ENCODE data around the gene RBMS1. TPM values are rescaled to one million over a fixed set of nuclear protein-coding genes. Genes with fewer than 3 reads are reported as not detected.

RBMS1 gene
- total RNA-seq, 1 donor from 2014 or later, result 42.2 TPM

GRCh38 chr2:160390544-160391455 lies 102.8 kb downstream of the RBMS1 start:
- Mint-ChIP-seq H3K4me1 (ENCODE audit: low read depth) (peaks cover 61% of the 10 kb centered on the region), H3K4me3 (ENCODE audit: low read depth) (no peak overlapping the region), H3K27me3 (ENCODE audit: low read depth) (no peaks in the 10 kb centered on the region), H3K27ac (no peak overlapping the region), H3K9me3 (no peaks in the 10 kb centered on the region), H3K36me3 (ENCODE audit: low read depth) (peaks cover 25% of the 10 kb centered on the region)
- intact Hi-C loops (cut with micrococcal nuclease), result loop anchor here (5.0 kb wide), 1 partner anchor 37 kb away; no protein-coding TSS in a partner anchor
- no peak for DNase-seq (ENCODE audit: low spot score)

GRCh38 chr2:160389875-160390274 lies 103.7 kb downstream of the RBMS1 start:
- no peak overlapping the region for H3K4me3 Mint-ChIP-seq (ENCODE audit: low read depth)
- no peaks in the 10 kb centered on the region for H3K27me3 Mint-ChIP-seq (ENCODE audit: low read depth)
- no peak overlapping the region for H3K27ac Mint-ChIP-seq
- intact Hi-C loops (cut with micrococcal nuclease), result loop anchor here (2.0 to 5.0 kb wide), 3 partner anchors 17 to 58 kb away; no protein-coding TSS in a partner anchor
- no peaks in the 10 kb centered on the region for H3K9me3 Mint-ChIP-seq
- peaks cover 22% of the 10 kb centered on the region for H3K36me3 Mint-ChIP-seq (ENCODE audit: low read depth)
- H3K4me1 Mint-ChIP-seq (ENCODE audit: low read depth), result peaks cover 68% of the 10 kb centered on the region
- DNase-seq (ENCODE audit: low spot score), result no peak

DNA sequence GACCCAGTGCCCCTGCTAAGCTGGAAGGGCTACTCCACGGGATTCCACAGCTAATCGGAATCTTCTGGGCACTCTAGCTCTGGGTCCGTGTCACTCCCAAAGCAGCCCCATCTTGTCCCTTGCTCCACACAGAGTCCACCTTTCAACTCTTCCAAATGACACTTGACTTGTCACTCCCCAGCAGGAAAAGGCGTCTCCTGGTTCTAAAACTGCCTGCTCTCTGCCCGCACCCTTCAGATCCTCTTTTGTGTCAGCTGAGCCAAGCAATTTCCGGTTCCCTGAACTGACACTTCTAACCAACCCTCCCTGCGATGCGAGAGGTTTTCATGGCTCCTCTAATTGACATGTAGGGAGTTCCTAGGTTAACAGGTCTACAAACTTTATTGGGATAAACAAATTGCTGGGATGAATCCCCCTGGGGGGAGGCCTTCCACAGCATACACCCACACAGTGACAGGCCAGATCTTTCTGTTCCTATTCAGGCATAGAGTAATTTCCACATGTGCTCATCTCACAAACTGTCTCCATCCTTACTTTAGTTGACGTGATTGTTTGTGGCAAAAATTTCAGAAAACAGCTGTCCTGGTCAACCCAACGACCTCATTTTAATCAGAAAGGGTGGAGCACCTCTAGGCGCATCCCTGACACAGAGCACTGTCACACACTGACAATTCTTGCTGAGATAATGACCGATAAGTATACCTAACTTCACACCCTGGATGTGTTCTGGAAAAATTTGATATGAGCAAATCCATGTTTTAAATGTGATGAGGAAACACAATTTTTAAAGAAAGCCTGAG lies 104.9 kb downstream of the RBMS1 start:
- peaks cover 15% of the 10 kb centered on the region for H3K36me3 Mint-ChIP-seq (ENCODE audit: low read depth)
- H3K4me3 Mint-ChIP-seq (ENCODE audit: low read depth), result peak overlapping the region; percentile 14
- H3K27ac Mint-ChIP-seq, result peak overlapping the region; percentile 23
- peak; percentile 28 for DNase-seq (ENCODE audit: low spot score)
- intact Hi-C loops (cut with micrococcal nuclease), result loop anchor here (2.0 to 5.0 kb wide), 2 partner anchors 18 to 56 kb away; no protein-coding TSS in a partner anchor
- H3K27me3 Mint-ChIP-seq (ENCODE audit: low read depth), result no peaks in the 10 kb centered on the region
- H3K4me1 Mint-ChIP-seq (ENCODE audit: low read depth), result peaks cover 60% of the 10 kb centered on the region
- no peaks in the 10 kb centered on the region for H3K9me3 Mint-ChIP-seq

- peaks cover 15% of the 10 kb centered on the region for H3K36me3 Mint-ChIP-seq (ENCODE audit: low read depth)
- intact Hi-C loops (cut with micrococcal nuclease), result loop anchor here (2.0 to 5.0 kb wide), 2 partner anchors 19 to 55 kb away; no protein-coding TSS in a partner anchor
- H3K27ac Mint-ChIP-seq, result no peak overlapping the region
- H3K4me3 Mint-ChIP-seq (ENCODE audit: low read depth), result no peak overlapping the region
- no peaks in the 10 kb centered on the region for H3K27me3 Mint-ChIP-seq (ENCODE audit: low read depth)
- H3K4me1 Mint-ChIP-seq (ENCODE audit: low read depth), result peaks cover 58% of the 10 kb centered on the region
- no peak for DNase-seq (ENCODE audit: low spot score)
- no peaks in the 10 kb centered on the region for H3K9me3 Mint-ChIP-seq
These were observed 105.9 kb downstream of the RBMS1 start for GRCh38 chr2:160387558-160388262.

- Mint-ChIP-seq H3K4me1 (ENCODE audit: low read depth) (peaks cover 63% of the 10 kb centered on the region), H3K4me3 (ENCODE audit: low read depth) (no peak overlapping the region), H3K27me3 (ENCODE audit: low read depth) (no peaks in the 10 kb centered on the region), H3K36me3 (ENCODE audit: low read depth) (peaks cover 5% of the 10 kb centered on the region), H3K27ac (no peak overlapping the region), H3K9me3 (no peaks in the 10 kb centered on the region)
- no peak for DNase-seq (ENCODE audit: low spot score)
- intact Hi-C loops (cut with micrococcal nuclease), result loop anchor here (5.0 kb wide), 1 partner anchor 52 kb away; no protein-coding TSS in a partner anchor
These were observed 108.8 kb downstream of the RBMS1 start for GRCh38 chr2:160384791-160385190.

DNA sequence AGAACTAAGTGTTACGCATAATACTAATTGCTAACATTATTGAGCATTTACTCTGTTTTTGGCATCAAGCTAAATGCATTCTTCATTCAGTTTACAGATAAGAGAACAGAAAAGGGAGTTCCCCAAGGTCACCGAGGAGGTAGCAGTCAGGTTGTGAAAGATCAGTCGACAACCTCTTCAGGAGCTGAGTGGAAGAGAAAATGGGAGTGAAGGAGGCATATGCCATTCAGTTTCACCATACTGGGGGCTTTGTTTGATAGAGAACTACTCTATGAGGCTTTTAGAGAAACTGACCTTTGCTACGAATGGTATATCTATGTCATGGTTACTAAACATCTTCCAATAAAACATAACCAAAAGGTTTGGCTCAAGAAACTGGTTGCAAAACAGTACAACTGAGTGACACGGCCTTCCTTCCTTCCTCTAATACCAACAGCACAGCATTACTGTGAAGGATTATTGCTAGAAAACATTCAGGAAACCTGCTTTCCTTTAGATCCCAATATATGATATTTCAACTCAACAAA lies 112.1 kb downstream of the RBMS1 start:
- H3K36me3 Mint-ChIP-seq (ENCODE audit: low read depth), result peaks cover 5% of the 10 kb centered on the region
- no peak overlapping the region for H3K27ac Mint-ChIP-seq
- H3K27me3 Mint-ChIP-seq (ENCODE audit: low read depth), result no peaks in the 10 kb centered on the region
- H3K4me3 Mint-ChIP-seq (ENCODE audit: low read depth), result no peak overlapping the region
- peaks cover 39% of the 10 kb centered on the region for H3K4me1 Mint-ChIP-seq (ENCODE audit: low read depth)
- DNase-seq (ENCODE audit: low spot score), result no peak
- intact Hi-C loops (cut with micrococcal nuclease), result no loop called here
- H3K9me3 Mint-ChIP-seq, result no peaks in the 10 kb centered on the region

GRCh38 chr2:160380611-160381010 lies 113.0 kb downstream of the RBMS1 start:
- Mint-ChIP-seq H3K36me3 (ENCODE audit: low read depth) (peaks cover 5% of the 10 kb centered on the region), H3K4me1 (ENCODE audit: low read depth) (peaks cover 43% of the 10 kb centered on the region), H3K9me3 (no peaks in the 10 kb centered on the region), H3K27ac (no peak overlapping the region), H3K27me3 (ENCODE audit: low read depth) (no peaks in the 10 kb centered on the region), H3K4me3 (ENCODE audit: low read depth) (no peak overlapping the region)
- no peak for DNase-seq (ENCODE audit: low spot score)
- intact Hi-C loops (cut with micrococcal nuclease), result no loop called here

DNA sequence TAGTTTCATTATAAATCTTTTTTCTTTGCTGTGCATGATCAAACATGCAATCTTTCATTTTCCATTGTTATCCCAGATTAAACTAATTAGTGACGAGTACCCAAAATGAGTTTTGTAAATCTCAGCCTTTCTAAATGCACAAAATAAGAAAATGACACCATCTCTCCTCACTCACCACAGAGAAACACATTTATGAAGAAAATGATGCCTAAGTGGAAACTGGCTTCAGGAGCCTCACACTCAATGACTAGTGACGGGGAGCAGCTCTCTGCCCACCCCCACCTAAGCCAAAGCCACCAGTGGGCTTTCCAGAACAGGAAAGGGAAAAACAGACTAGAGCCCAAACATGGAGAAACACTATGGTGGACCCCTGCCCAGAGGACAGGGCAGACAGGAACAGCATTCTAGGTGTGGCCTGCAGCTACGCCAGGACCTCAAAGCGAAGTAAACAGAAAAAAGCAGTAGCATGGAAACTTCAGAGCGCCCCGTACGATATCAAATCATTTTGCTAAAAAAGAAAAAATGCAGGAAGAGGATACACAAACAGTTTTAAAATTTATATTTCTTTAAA lies 113.5 kb downstream of the RBMS1 start:
- H3K27ac Mint-ChIP-seq, result no peak overlapping the region

GRCh38 chr2:160379399-160379798 lies 114.2 kb downstream of the RBMS1 start:
- DNase-seq (ENCODE audit: low spot score), result no peak
- Mint-ChIP-seq H3K4me1 (ENCODE audit: low read depth) (peaks cover 39% of the 10 kb centered on the region), H3K9me3 (no peaks in the 10 kb centered on the region), H3K27me3 (ENCODE audit: low read depth) (no peaks in the 10 kb centered on the region), H3K4me3 (ENCODE audit: low read depth) (no peak overlapping the region), H3K27ac (no peak overlapping the region), H3K36me3 (ENCODE audit: low read depth) (peaks cover 5% of the 10 kb centered on the region)
- intact Hi-C loops (cut with micrococcal nuclease), result no loop called here

More for the DNA sequence above, 113.5 kb downstream of the RBMS1 start:
- no peak for DNase-seq (ENCODE audit: low spot score)
- Mint-ChIP-seq H3K4me1 (ENCODE audit: low read depth) (peaks cover 42% of the 10 kb centered on the region), H3K36me3 (ENCODE audit: low read depth) (peaks cover 5% of the 10 kb centered on the region), H3K4me3 (ENCODE audit: low read depth) (no peak overlapping the region), H3K27me3 (ENCODE audit: low read depth) (no peaks in the 10 kb centered on the region), H3K9me3 (no peaks in the 10 kb centered on the region)
- intact Hi-C loops (cut with micrococcal nuclease), result no loop called here

DNA sequence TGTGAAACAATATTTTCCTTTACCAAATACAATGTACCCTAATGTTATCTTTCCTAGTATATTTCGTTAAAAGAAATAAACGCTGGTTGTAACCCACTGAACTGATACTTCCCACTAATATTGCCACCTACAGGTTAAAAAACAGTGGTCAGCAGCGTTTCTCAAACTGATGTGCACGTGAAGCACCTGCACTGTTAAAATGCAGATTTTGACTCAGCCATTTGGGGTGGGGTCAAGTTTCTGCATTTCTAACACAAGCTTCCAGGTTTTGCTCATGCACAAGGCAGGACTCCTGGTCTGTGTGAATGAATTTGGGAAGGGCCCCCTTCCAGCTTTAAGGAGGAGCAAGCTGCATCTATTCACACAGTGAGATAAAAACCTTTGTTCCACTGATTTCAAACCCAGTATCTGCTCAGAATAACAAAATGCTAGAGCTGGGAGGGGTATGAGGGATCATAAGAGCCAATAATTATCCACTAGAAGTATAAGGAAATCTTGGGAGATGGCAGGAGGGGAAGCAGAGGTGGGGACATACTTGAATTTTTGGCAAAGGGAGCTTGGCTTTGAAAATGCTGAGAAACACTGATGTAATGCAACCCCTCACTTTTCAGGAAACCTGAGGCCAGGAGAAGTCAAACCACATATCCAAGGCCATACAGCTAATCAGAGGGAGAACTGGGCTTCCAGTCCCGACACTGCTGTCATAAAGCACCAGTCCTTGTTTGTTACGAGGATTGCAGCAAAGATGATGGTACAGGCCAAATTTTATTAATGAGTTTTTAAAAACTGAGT lies 116.2 kb downstream of the RBMS1 start:
- intact Hi-C loops (cut with micrococcal nuclease), result no loop called here
- DNase-seq (ENCODE audit: low spot score), result no peak
- Mint-ChIP-seq H3K36me3 (ENCODE audit: low read depth) (peaks cover 9% of the 10 kb centered on the region), H3K9me3 (no peaks in the 10 kb centered on the region), H3K4me1 (ENCODE audit: low read depth) (peaks cover 50% of the 10 kb centered on the region), H3K27ac (no peak overlapping the region), H3K4me3 (ENCODE audit: low read depth) (no peak overlapping the region), H3K27me3 (ENCODE audit: low read depth) (no peaks in the 10 kb centered on the region)

- no peaks in the 10 kb centered on the region for H3K27me3 Mint-ChIP-seq (ENCODE audit: low read depth)
- H3K4me1 Mint-ChIP-seq (ENCODE audit: low read depth), result peaks cover 47% of the 10 kb centered on the region
- H3K9me3 Mint-ChIP-seq, result no peaks in the 10 kb centered on the region
- peaks cover 9% of the 10 kb centered on the region for H3K36me3 Mint-ChIP-seq (ENCODE audit: low read depth)
- H3K4me3 Mint-ChIP-seq (ENCODE audit: low read depth), result no peak overlapping the region
- intact Hi-C loops (cut with micrococcal nuclease), result no loop called here
- DNase-seq (ENCODE audit: low spot score), result no peak
- H3K27ac Mint-ChIP-seq, result no peak overlapping the region
These were observed 117.0 kb downstream of the RBMS1 start for GRCh38 chr2:160376576-160376975.
